Left forelimb (tissue), 1 donor: Measurements from ENCODE around the gene ARF5.
A peak's percentile ranks its signal among the peaks of the same experiment; 100 is the strongest.
"Not testable (repeated sequence)": the region's sequence is repeated elsewhere in the genome, so short reads cannot be mapped to it uniquely, and the experiment has no call there.

Source experiments
- DNase-seq: peaks from one replicate; pipeline ENCODE4 v3.0.0-alpha.2; 2018; ENCODE audit warnings: low spot score

Gene ARF5

DNA sequence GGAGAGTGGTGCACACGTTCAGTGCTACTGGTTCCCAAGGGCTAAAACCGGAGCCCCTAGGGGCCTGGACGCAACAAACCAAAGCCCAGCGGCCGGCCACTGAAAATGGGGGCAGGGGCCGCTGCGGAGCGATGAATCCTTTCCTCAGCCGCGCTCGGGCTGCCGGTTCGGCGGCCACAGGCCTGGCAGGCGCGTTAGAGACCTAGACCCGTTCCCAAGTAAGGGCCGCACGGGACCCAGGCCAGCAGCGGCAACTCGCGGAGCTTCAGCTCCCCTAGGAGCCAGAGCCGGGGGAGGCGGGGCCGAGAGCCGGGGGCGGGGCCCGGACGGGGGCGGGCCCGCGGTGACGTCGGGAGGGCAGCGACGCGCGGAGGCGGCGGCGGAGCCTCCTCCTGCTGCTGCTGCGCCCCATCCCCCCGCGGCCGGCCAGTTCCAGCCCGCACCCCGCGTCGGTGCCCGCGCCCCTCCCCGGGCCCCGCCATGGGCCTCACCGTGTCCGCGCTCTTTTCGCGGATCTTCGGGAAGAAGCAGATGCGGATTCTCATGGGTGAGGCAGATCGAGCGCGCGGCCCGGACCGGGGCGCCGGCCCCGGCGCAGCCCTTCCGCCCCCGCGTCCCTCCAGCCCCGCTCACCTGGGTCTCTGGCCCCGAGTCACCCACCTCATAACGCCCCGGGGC lies at the start of gene ARF5:
Gene ARF5 (plus strand): TSS at position 393 of the 678 bp plus-strand sequence. CDS start 88 bp downstream, at position 481.
- peak; percentile 93 for DNase-seq

DNA sequence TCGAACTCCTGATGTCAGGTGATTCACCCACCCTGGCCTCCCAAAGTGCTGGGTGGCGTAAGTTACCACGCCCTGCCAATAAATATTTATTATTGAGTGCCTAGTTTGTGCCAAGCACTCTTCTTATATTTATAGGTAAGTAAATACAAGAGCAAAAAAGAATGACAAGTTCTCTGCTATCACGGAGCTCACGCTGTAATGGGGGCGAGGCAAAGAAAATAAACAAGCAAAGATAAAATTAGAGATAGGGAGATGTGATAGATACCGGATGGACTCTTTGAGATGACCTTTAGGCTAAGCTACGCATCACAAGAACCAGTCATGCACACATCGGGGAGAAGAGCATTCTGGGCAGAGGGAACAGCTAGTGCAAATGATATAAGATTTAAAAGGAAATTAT lies 49.1 kb upstream of the ARF5 start:
- no peak for DNase-seq

DNA sequence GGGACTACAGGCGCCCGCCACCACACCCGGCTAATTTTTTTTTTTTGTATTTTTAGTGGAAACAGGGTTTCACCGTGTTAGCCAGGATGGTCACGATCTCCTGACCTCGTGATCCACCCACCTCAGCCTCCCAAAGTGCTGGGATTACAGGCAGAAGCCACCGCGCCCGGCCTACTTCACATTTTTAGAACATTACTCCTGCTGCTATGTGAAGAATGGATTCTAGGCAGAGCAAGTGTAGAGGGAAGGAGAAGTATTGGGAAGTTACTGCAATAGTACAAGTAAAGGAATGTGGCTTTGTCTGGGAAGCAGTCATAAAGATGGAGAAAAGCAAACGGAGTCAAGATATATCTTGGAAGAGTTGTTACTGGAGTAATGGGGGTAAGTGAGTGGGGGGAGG lies 47.8 kb upstream of the ARF5 start:
- DNase-seq: not testable (repeated sequence)

DNA sequence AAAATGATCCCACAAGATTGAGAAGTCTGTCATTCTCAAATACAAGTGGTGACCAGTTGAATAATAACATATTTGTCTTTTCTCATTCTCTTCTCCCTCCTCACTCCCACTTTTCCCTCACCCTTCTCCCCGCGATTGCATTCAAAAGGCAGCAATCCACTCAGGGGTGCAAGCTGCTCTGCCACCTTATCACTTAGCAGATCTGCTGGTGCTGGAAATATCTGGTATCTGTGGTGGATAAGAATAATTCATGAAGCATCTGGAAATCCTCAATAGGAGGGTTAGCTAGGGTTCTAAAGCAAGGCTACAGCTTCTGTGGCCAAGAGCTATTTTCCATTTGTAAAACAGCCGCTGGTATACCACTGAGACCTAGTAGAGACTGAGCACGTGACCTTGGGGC lies 46.7 kb upstream of the ARF5 start:
- no peak for DNase-seq

DNA sequence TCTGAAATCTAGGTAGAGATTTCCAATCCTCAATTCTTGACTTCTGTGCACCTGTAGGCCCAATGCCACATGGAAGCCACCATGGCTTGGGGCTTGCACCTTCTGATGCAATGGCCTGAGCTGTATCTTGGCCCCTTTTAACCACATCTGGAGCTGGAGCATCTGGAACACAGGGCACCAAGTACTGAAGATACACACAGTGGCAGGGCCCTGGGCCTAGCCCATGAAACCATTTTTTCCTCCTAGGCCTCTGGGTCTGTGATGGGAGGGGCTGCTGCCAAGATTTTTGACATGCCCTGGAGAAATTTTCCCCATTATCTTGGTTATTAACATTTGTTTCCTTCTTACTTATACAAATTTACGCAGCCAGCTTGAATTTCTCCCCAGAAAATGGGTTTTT lies 41.9 kb upstream of the ARF5 start:
- DNase-seq: no peak

DNA sequence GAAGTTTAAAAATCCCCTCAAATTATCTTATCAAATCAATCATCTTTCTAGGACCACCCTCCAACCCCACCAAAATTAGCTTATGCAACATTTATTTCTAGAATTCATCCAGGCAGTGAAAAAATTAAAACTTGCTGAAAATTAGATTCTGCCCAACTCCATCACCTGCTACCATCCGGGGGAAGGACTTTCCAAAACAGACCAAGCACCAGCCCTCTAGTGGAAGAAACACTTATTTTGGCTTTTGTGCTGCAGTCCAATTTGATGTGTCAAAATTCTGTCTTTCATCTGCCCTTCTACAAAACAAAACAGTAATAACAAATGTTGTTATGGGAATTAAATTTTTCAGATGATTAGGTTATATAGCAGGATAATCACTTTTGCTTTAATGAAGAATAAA lies 38.0 kb upstream of the ARF5 start:
- DNase-seq: no peak

DNA sequence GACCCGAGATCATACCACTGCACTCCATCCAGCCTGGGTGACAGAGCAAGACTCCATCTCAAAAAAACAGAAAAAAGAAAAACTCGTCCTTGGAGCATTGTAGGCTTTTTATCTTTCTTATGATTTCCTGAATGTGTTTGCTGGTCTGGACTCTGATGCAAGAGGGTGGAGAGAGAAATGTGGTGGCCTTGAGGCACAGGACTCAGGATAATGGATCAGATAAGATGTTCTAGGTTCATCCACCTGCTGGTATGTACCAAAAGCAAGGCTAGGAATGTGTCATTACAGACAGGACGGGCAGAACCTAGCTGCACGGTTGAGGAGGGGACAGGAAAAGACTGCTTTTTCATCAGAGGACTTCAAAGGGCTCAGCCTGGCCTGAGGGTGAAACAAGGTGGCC lies 36.3 kb upstream of the ARF5 start:
- no peak for DNase-seq

DNA sequence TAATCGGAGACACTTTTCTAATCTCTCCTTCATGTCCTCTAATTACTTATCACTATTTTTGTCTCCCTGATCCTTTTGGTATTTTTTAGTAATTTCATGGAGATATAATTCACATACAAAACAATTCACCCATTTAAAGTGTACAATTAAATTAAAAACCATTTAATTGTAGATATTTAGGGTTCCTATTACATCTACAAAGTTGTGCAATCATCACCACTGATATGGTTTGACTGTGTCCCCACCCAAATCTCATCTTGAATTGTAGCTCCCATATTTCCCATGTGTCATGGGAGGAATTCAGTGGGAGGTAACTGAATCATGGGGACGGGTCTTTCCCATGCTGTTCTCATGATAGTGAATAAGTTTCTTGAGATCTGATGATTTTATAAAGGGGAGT lies 31.8 kb upstream of the ARF5 start:
- no peak for DNase-seq

DNA sequence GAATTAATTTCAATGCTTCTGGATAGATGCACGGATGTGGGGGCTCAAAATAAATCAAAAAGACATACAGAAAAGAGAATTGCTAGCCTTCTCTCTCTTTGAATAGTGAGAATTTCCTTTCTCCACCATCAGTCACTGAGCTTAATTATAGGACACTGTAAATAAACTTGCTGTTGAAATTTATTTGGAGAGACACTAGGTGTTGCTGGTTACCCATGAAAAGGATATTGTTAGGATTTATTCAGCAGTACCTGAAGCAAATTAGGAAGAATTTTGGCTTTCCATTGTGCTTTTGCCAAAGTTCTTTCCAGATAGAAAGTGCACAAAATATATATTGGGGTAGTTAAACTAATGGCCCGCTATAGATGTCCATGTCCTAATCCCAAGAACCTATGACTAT lies 30.4 kb upstream of the ARF5 start:
- no peak for DNase-seq

DNA sequence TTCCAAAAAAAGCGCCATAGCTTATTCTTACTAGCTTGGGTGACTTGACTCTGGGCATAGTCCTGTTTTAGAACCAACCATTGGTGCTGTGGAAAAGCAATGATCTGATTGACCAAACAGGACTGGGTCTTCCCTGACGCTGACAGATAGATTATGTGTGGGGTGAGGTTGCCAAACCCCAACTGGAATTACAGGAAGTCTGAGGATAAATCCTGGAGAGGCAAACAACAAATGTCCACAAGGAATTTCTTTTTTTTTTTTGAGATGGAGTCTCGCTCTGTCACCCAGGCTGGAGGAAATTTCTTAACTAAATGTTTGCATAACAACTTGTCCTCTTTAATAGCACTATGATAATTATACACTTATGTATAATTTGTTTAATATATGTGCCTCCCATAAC lies 22.0 kb upstream of the ARF5 start:
- DNase-seq: no peak

DNA sequence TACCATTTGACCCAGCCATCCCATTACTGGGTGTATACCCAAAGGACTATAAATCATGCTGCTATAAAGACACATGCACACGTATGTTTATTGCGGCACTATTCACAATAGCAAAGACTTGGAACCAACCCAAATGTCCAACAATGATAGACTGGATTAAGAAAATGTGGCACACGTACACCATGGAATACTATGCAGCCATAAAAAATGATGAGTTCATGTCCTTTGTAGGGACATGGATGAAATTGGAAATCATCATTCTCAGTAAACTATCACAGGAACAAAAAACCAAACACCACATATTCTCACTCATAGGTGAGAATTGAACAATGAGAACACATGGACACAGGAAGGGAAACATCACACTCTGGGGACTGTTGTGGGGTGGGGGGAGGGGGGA lies 20.2 kb upstream of the ARF5 start:
- DNase-seq: not testable (repeated sequence)

DNA sequence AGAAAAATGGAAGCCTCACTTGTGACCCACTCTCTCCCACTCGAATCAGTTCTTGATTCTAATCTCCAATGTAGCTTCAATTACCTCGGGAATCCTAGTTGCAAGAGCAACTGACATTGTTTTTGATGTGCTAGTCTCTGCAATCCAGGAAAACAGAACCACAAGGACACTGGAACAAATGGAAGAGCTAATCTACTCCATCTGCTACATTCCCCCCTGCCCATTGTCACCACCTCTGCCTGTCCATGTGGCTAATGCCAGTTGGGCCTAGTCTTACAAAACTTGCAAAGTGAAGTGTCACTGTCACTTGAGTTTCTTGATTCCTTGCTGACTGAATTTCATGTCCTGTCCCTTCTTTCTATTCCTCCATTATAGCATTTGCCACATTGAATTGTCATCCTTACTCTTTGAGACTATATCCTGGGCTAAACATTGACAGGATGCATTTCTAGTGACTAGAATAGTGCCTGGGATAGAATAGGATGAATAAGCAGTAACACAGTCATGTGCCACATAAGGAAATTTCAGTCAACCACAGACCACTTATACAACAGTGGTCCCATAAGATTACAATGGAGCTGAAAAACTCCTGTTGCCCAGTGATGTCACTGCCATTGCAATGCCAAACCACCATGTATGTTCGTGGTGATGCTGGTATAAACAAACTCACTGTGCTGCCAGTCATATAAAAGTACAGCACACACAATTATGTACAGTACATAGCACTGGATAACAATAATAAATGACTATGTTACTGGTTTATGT lies 16.3 kb upstream of the ARF5 start:
- DNase-seq: no peak

DNA sequence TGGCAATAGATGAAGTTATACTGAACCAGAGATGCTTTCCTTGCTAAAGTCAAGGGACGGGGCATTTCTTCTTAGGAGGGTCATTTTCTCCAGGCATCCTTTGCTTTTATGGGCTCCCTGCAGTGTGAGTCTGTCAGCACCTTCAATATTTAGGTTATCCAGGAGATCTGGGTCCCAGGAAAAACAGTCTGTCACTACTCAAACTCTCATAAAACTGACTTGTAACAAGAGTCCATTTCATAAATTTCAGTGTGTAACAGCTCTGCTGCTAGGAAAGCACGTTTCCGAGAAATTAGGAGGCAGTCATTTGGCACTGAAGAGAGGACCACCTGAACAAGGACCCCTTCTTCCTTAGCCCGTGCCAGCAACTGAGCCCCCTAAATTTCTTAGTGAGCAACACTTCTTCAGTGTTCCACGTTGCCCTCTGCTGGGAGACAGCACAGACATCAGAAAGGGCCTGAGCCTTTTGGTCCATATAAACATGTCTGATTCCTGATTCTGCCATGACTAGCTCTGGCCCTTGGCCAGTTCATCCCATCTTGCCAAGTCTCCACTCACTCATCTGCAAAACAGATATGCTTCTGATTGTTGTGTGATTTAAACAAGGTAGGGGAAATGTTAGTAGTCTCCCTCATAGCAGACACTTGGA lies 10.1 kb upstream of the ARF5 start:
- DNase-seq: no peak

DNA sequence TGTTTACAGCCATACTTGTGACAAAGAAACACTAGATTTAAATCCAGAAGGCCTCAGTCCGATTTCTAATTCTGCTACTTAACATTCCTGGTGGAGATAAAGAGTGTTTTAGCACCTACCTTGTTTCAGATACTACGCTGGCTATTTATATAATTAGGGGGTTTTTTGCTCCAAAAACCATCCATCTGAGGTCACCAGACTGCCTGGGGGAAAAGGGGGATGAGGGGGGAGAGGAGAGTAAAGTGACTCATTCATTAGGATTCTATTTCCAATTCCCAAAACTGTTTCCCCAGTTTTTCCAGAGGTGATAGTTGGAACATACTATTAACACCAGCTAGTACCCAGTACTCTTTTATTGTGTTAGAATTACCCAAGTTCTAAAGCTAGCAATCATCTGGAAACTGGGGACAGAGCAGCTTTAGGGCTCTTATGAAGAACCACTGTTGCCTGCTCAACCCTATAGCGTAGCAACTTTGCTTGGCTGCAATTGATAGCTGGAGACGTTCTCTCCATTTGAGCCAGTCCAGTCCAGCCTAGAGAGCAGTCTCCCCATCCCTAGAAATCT lies 9.4 kb upstream of the ARF5 start:
- DNase-seq: no peak

DNA sequence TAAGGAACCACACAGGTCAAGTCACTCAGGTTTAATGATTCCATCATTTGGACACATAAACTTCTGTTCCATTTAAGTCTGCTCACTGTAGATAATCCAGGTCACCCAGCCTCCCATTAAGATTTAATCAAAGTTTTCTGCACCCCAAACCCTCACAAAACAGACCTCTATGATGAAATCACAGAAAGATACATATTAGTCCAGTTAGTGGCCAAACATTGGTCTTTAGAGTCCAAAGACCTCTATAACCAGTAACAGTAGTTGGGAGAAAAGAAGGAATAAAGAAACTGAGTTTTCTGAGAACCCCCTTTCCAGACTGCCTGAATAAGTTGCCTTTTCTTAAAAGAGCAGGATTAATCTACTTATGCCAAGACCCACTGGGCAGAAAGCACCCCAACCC lies 7.6 kb upstream of the ARF5 start:
- no peak for DNase-seq

DNA sequence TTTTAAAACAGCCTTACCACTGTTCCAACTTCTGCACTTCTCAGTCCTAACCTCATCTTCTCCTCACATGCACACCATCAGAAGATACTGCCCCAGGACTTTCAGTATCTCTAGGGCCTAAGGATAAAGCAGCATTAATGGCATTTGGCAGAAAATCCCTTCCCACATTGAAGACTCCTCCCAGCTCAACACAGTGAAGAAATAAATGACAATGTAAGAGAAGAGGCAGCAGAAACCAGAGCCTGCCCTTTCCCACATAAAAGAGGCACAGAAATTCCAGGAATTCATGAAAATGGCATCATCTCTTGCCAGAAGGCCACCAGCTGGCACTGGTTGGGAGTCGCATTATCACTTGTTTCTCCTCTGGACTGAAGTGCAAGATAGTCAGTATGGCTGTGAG lies 6.5 kb upstream of the ARF5 start:
- DNase-seq: no peak

DNA sequence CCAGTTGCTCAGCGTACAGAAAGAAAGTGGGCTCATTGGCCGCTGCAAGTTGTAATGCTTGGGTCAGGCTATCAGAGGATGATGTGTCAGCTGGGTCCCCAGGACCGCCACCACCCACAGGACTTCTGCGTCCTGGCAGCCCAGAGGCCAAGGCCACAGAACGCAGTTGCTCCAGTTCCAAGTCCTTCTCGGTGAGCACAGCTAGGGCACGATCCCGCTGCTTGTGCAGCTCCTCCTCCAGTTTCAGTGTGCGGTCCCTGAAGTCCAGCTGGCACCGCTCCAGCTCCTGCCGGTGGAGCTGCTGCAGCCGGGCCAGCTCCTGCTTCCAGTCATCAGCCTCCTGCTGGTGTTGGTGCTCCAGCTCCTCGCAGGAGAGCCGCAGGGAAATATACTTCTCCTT lies 5.8 kb upstream of the ARF5 start:
- no peak for DNase-seq

DNA sequence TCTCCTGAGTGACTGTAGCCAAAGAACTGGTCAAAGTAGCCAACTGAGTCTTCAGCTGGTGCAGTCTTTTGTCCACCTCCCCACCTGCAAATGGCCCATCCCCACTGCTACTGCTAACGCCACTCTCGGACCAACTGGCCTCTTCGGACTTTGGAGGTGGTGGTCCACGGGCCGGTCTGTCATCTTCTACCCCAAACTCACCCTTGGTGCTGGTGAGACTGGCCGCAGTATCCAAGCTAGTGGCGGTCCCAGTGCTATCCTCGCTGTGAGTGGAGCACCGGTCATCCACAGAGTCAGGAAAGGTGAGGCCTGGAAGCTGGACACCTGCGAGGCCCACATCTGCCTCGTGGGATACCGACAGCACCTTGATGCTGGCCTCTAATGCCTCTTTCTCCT lies 3.6 kb upstream of the ARF5 start:
- no peak for DNase-seq

DNA sequence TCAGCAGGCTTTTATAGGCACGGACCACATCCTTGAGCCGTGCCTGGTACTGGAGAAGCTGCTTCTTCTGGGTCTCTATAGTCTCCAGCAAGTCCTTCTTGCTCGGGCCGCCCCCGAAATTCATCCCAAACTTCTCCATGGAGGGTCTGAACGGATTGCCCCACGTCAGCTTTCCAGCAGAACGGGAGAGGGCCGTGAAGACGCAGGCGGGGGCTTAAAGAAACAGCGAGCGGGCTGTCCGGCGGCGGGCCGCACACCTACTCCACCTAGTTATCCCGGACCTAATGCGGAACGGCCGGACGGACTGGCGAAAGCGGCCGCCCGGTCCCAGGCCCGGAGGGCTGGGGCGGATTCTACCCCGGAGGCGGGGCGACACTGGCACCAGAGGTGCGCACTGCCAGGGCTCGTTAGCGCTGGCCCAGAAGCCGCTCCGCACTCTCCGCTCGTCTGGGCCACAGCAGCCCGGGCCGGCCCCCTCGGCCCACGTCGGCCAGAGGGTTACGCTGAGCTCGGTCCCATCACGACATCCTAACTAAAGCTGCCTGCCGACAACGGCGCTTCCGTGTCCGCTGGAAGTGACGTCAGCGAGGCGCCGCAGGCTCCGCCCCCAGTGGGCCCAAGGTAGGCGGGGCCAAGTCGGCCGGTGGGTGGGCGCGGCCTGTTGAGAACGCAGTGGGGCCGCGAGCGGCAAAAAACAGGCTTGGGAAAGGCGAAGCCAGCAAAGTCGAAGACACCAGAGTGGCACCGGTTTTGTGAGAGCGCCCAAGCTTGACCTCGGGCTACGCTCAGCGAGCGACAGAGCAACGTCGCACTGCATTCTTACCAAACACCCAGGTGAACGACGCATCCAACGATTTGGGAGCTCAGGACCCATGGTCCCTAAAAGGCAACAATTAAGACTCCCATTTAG lies 2.9 kb upstream of the ARF5 start, which contains the start of gene GCC1:
Gene GCC1 (minus strand): TSS at position 553 of the 910 bp plus-strand sequence. CDS start 414 bp downstream, at position 139.
- peak; percentile 97 for DNase-seq

DNA sequence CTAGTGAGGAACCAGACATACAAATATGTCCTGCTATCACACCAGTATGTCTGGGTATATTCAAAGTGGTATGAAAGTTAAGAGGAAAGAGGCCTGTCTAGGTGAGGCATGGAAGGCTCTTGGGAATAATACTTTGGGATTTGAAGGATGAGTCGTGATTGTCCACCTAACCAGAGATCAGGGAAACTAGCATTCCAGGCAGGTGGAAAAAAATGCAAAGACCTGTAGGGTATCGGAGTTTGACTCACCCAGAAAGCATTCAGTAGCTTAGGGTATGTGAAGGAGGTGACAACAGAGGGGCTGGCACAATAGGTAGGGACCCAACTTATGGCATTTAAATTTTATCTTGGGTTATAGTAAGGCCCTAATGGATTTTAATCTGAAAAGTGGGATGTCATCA lies 1.9 kb upstream of the ARF5 start:
- DNase-seq: no peak

DNA sequence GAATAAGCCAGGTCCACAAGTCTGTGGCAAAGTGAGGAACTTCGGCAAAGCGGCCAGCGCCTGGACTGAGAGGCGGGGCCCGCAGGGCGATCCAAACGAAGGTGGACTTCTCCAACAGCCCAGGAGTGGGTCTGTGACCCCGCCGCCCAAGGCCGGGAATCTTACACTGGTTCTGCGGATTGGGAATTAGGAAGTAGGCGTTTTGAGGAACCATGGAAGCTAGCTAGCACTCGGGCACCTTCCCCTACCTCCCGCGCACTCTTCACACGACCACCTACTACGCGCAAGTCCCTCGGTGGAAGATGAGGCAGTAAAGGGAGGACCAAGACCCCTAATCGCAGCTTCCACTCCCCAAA lies 570 bp upstream of the ARF5 start:
- no peak for DNase-seq
